A673 (cell line): ENCODE results near the gene FUNDC1. TPM values are rescaled to one million over a fixed set of nuclear protein-coding genes. Genes with fewer than 3 reads are reported as not detected.
"Not testable (repeated sequence)": the region's sequence is repeated elsewhere in the genome, so short reads cannot be mapped to it uniquely, and the experiment has no call there.

Experiments used
- BruUV-seq: library from RNA; stranded (reverse); fragments of 400-500 nt; replicated peaks from 2 replicates; lab custom pipeline; 2021; lab: Mats Ljungman, UMichigan
- CTCF ChIA-PET: fragments of 300-600 bp; sonication (Branson Sonifier 250); formaldehyde crosslinking; loops from one replicate; lab custom pipeline; 2022; ENCODE audit warnings: antibody characterized with exemption; lab: Charles Lee
- POLR2A ChIA-PET: fragments of 300-600 bp; sonication (Branson Sonifier 250); formaldehyde crosslinking; loops from one replicate; lab custom pipeline; 2022; ENCODE audit warnings: antibody characterized with exemption; ENCODE audit not compliant: low non-redundant PET; lab: Charles Lee
- DNase-seq: peaks from one replicate; pipeline ENCODE4 v3.0.0-alpha.2; 2015; ENCODE audit warnings: low spot score
- H3K27ac ChIP-seq: fragments of 200-600 bp; sonication (generic); 2 replicates; pipeline ENCODE4 v1.5.1; 2016; ENCODE audit warnings: mixed run types, low read depth, mild to moderate bottlenecking, mixed read lengths, antibody characterized with exemption, low read length; ENCODE audit not compliant: poor library complexity, severe bottlenecking
- H3K27me3 ChIP-seq: fragments of 200-600 bp; sonication (generic); replicated peaks from 2 replicates; pipeline ENCODE4 v1.6.1; 2017; ENCODE audit warnings: mixed run types, low read depth, mild to moderate bottlenecking, mixed read lengths, antibody characterized with exemption, low read length; ENCODE audit not compliant: insufficient read depth, poor library complexity
- H3K36me3 ChIP-seq: fragments of 200-600 bp; sonication (generic); 2 replicates; pipeline ENCODE4 v1.6.1; 2016; ENCODE audit warnings: mixed run types, mild to moderate bottlenecking, mixed read lengths, antibody characterized with exemption, low read length; ENCODE audit not compliant: insufficient read depth, poor library complexity, severe bottlenecking
- H3K4me1 ChIP-seq: fragments of 200-600 bp; sonication (generic); 2 replicates; pipeline ENCODE4 v1.6.1; 2017; ENCODE audit warnings: mixed run types, mild to moderate bottlenecking, mixed read lengths, antibody characterized with exemption, low read length; ENCODE audit not compliant: insufficient read depth, poor library complexity, severe bottlenecking
- H3K4me3 ChIP-seq: fragments of 200-600 bp; sonication (generic); 2 replicates; pipeline ENCODE4 v1.5.1; 2016; ENCODE audit warnings: low read depth, mixed run types, mild to moderate bottlenecking, mixed read lengths, low read length; ENCODE audit not compliant: poor library complexity, severe bottlenecking
- H3K9me3 ChIP-seq: fragments of 200-600 bp; sonication (generic); 2 replicates; pipeline ENCODE4 v1.6.1; 2016; ENCODE audit warnings: mixed run types, low read depth, mild to moderate bottlenecking, mixed read lengths, antibody characterized with exemption, low read length; ENCODE audit not compliant: poor library complexity, severe bottlenecking
- EZH2 ChIP-seq: fragments of 200-600 bp; sonication (generic); IDR thresholded peaks from 2 replicates; pipeline ENCODE4 v1.6.1; 2017; ENCODE audit warnings: borderline replicate concordance, low read depth, mild to moderate bottlenecking, mixed read lengths, antibody characterized with exemption, low read length; ENCODE audit not compliant: poor library complexity, severe bottlenecking
- intact Hi-C: fragments of 100-400 bp; cut with micrococcal nuclease; formaldehyde crosslinking; loops from one replicate; pipeline ENCODE4 v1.10.0; 2022; ENCODE audit not compliant: unreplicated experiment
- total RNA-seq: library from RNA; stranded (reverse); gene quantifications from 2 replicates; pipeline ENCODE4 v1.2.3, GENCODE V29; 2021
- TF ChIP-seq, protein P1 (sequence below): fragments of 300-800, 200-600 bp; sonication (generic); conservative IDR thresholded peaks from 2 replicates; pipeline ENCODE4 v1.5.1; 2017; ENCODE audit warnings: low read depth, mild to moderate bottlenecking, antibody characterized with exemption, low read length, moderate library complexity, mixed read lengths

The FUNDC1 gene
- total RNA-seq, 1 experiment from 2014 or later = 44.2 TPM

DNA sequence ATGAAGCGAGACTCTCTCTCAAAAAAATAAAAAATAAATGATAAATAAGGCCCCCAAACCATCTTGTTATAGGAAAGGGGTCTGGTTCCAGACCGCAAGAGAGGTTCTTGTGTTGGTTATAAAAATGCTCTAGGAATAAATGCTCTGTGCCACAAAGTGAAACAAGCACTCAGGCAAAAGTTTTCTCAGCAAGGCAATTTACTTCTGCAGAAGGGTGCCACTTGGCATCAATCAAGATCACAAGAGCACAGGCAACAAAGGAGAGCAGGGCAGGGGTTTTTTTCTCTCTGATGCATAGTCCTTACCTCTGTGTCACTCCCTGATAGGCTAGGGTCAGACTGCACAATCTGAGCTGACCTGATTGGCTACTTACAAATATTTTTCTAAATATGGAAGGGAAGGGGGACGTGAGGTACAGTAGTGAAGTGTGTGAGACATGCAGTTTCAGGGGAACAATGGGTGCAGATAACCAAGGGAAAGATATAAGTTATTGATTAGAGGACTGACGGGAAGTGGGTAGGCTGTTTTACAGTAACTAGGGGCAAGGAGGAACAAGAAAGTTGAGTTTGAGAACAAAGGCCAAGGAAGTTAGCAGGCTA lies 29.8 kb upstream of the FUNDC1 start:
- POLR2A ChIA-PET = no interaction called here
- H3K9me3 ChIP-seq = peaks cover 10% of the 10 kb centered on the region
- CTCF ChIA-PET = no interaction called here
- no TSS peak for BruUV-seq
- no peak overlapping the region for H3K27ac ChIP-seq
- intact Hi-C loops = no loop called here
- no peak for DNase-seq
- TF ChIP-seq EZH2 = no peak
- TF ChIP-seq, protein P1, sequence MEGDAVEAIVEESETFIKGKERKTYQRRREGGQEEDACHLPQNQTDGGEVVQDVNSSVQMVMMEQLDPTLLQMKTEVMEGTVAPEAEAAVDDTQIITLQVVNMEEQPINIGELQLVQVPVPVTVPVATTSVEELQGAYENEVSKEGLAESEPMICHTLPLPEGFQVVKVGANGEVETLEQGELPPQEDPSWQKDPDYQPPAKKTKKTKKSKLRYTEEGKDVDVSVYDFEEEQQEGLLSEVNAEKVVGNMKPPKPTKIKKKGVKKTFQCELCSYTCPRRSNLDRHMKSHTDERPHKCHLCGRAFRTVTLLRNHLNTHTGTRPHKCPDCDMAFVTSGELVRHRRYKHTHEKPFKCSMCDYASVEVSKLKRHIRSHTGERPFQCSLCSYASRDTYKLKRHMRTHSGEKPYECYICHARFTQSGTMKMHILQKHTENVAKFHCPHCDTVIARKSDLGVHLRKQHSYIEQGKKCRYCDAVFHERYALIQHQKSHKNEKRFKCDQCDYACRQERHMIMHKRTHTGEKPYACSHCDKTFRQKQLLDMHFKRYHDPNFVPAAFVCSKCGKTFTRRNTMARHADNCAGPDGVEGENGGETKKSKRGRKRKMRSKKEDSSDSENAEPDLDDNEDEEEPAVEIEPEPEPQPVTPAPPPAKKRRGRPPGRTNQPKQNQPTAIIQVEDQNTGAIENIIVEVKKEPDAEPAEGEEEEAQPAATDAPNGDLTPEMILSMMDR = no peak
- H3K27me3 ChIP-seq = no peaks in the 10 kb centered on the region
- no peaks in the 10 kb centered on the region for H3K4me1 ChIP-seq
- no peak overlapping the region for H3K4me3 ChIP-seq
- no peaks in the 10 kb centered on the region for H3K36me3 ChIP-seq

DNA sequence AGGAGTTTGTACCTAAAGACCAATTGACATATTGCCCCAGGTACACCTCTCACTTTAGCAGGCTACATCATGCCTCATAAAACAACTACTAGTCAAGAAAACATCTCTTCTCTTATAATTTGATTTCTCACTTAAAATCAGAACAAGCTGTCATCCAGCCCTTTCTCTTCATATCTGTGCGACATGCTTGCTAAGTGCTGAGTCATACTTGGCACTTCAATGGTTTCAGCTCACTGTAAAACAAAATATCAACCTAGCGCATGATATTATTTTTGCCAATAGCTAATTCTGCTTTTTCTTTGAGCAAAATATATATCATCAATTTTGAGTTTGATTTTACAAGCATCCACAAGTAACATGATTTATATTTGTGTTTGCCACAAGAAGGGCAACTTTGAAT lies 27.9 kb upstream of the FUNDC1 start:
- peak; percentile 22 for DNase-seq
- intact Hi-C loops = no loop called here
- no peaks in the 10 kb centered on the region for H3K36me3 ChIP-seq
- ChIA-PET POLR2A (no interaction called here), CTCF (no interaction called here)
- TF ChIP-seq, protein P1 = no peak
- no peak for TF ChIP-seq EZH2
- H3K4me3 ChIP-seq = no peak overlapping the region
- H3K27ac ChIP-seq = no peak overlapping the region
- H3K9me3 ChIP-seq = peaks cover 10% of the 10 kb centered on the region
- BruUV-seq = no TSS peak
- H3K27me3 ChIP-seq = no peaks in the 10 kb centered on the region
- no peaks in the 10 kb centered on the region for H3K4me1 ChIP-seq

DNA sequence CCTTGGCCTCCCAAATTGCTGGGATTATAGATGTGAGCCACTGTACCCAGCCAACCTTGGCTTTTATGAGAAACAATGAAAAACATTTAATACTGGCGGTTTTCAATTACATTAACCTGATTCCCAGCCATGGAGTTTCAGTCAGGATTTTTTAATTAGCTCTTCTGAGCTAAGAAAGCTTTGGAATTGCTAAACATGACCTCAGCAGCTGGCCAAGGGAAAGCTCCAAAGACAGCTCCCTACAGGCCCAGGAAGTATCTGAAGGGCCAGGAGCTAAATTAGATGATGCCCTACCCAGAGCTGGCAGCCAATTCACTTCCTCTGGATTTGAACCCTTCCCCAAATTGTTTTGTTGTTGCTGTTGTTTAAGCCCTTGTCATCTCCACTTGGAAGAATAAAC lies 26.5 kb upstream of the FUNDC1 start:
- Histone ChIP-seq H3K27ac (no peak overlapping the region), H3K27me3 (no peaks in the 10 kb centered on the region), H3K36me3 (no peaks in the 10 kb centered on the region), H3K4me1 (no peaks in the 10 kb centered on the region), H3K9me3 (peaks cover 10% of the 10 kb centered on the region), H3K4me3 (no peak overlapping the region)
- intact Hi-C loops = no loop called here
- POLR2A ChIA-PET = no interaction called here
- no peak for TF ChIP-seq EZH2
- no peak for DNase-seq
- no TSS peak for BruUV-seq
- CTCF ChIA-PET = no interaction called here

DNA sequence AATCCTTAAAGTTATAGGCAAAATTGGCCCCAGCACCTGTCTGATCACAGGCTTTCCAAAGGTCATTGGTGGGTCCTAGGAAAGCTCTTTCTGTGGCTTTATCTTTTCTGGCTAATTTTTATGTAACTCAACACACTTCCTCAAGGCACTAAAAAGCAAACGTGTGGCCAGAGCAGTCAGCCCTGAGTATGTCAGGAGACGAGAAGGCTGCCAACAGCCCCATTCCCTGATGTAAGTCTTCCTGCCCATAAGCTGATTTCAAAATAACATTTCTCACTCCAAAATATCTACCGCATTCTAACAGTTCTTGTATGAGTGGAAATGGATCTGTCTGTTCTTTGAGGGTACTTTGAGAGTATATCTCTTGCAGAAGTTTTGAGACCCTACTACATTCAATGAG lies 25.5 kb upstream of the FUNDC1 start:
- POLR2A ChIA-PET = no interaction called here
- DNase-seq = no peak
- CTCF ChIA-PET = no interaction called here
- H3K4me1 ChIP-seq = no peaks in the 10 kb centered on the region
- no TSS peak for BruUV-seq
- H3K4me3 ChIP-seq = no peak overlapping the region
- TF ChIP-seq, protein P1 = no peak
- no peak for TF ChIP-seq EZH2
- intact Hi-C loops = no loop called here
- no peaks in the 10 kb centered on the region for H3K36me3 ChIP-seq
- H3K27ac ChIP-seq = no peak overlapping the region
- H3K9me3 ChIP-seq = peaks cover 10% of the 10 kb centered on the region
- H3K27me3 ChIP-seq = no peaks in the 10 kb centered on the region

DNA sequence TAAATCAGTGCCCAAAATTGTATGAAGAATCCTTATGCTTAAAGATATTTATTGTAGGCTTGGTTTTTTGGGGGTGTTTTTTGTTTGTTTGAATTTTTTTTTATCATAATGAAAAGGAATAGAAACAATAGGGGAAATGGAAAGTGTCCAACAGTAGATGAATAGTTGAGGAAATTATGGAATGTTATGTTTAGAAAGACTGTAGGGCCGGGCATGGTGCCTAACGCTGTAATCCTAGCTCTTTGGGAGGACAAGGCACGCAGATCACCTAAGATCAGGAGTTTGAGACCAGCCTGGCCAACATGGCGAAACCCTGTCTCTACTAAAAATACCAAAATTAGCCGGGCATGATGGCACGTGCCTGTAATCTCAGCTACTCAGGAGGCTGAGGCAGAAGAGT lies 19.2 kb upstream of the FUNDC1 start:
- CTCF ChIA-PET, BruUV-seq, intact Hi-C loops: not testable (repeated sequence)

More for the DNA sequence above, 19.2 kb upstream of the FUNDC1 start:
- H3K9me3 ChIP-seq, H3K27me3 ChIP-seq, H3K4me1 ChIP-seq, H3K4me3 ChIP-seq, H3K27ac ChIP-seq, POLR2A ChIA-PET, DNase-seq, H3K36me3 ChIP-seq: not testable (repeated sequence)
